DND-41 (cell line): ENCODE measurements around the gene UGP2.

ENCODE experiments used
- EZH2 ChIP-seq: IDR thresholded peaks from 3 replicates; pipeline ENCODE4 v1.6.1; 2012; ENCODE audit warnings: borderline replicate concordance, low read depth, mild to moderate bottlenecking, moderate library complexity, low read length, inconsistent platforms; ENCODE audit not compliant: severe bottlenecking
- TF ChIP-seq, protein P1 (sequence below): IDR thresholded peaks from 2 replicates; pipeline ENCODE4 v1.5.1; 2012; ENCODE audit warnings: borderline replicate concordance, low read length, moderate library complexity, mild to moderate bottlenecking; ENCODE audit not compliant: poor library complexity, severe bottlenecking; ENCODE audit errors: extremely low read depth

DNA sequence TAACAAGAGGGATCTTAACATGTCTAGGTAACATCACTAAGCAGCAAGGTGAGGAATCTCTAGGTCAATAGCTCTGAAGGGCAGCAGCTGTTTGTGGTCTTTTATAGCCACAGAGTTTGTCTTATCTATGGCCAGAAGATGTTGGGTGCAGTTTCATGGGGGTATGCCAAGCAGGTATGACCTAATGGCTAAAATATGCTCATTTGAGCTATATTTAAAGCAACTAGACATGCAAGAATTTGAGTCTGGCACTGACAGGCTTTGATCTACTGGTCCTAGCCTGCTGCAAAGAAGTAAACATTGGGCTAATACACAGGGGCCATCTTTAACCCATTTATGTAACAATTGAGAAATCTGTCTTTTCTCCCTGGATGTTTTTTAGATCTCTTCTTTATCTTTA lies 13.9 kb upstream of the UGP2 start:
- TF ChIP-seq, protein P1, sequence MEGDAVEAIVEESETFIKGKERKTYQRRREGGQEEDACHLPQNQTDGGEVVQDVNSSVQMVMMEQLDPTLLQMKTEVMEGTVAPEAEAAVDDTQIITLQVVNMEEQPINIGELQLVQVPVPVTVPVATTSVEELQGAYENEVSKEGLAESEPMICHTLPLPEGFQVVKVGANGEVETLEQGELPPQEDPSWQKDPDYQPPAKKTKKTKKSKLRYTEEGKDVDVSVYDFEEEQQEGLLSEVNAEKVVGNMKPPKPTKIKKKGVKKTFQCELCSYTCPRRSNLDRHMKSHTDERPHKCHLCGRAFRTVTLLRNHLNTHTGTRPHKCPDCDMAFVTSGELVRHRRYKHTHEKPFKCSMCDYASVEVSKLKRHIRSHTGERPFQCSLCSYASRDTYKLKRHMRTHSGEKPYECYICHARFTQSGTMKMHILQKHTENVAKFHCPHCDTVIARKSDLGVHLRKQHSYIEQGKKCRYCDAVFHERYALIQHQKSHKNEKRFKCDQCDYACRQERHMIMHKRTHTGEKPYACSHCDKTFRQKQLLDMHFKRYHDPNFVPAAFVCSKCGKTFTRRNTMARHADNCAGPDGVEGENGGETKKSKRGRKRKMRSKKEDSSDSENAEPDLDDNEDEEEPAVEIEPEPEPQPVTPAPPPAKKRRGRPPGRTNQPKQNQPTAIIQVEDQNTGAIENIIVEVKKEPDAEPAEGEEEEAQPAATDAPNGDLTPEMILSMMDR = no peak
- TF ChIP-seq EZH2 = no peak
